ENCODE measurements around the gene TROAP.

Gene TROAP

DNA sequence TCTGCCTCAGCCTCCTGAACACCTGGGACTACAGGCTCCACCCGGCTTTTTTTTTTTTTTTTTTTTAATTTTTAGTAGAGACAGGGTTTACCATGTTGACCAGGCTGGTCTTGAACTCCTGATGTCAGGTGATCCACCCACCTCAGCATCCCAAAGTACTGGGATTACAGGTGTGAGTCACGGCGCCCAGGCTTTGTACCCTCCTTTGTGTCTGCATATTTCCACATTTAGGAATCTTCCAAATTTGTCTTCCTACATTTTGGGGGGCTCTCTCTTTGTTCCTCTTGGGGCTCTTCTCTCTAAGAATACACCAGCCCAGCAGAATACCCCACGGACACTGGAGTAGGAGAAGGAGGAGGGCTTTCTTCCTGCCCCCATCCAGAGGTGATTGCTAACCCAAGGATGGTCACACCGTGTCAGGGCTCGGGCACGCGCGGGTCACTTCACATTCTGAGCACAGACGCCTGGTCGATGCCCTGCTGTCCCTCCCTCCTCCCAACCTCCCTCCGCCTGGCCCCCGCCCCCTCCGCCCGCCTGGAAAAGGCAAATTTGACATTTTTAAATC, 21.5 kb downstream of the TROAP start:
- no peak for DNase-seq

DNA sequence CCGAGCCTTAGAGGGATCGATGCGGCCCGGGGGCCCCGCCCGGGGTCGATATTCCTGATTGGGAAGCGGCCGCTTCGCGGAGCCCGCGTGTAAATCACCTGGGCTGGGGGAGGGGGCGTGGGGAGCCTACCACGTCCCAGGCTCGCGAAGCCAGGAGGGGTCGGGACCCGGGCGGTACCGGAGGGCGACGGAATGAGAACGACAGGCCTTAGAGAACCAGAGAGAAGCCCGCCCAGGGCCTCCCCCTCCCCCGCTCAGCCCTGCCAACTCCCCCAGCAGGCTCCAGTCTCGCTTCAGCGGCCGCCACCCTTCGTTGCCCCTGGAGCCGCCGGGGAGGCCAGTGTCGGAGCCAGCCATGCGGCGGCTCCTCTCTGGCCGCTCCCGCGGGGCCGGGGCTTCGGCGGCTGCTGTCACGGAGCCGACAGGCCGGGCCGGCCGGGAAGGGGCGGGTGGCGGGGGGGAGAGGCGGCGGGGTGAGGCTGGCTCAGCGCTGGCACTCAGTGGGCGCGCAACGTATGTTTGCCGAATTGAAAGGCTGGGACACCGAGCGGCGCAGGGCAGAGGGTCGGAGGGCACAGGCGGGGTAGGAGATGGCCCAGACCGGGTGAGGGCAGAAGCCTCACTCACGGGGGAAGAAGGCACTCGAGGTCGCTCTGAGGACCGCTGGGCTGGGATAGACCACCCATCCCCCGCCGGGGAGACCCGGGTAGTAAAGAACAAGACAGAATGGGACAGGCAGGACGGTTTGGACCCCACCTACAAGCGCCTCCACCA, 22.2 kb downstream of the TROAP start:
- DNase-seq: no peak

DNA sequence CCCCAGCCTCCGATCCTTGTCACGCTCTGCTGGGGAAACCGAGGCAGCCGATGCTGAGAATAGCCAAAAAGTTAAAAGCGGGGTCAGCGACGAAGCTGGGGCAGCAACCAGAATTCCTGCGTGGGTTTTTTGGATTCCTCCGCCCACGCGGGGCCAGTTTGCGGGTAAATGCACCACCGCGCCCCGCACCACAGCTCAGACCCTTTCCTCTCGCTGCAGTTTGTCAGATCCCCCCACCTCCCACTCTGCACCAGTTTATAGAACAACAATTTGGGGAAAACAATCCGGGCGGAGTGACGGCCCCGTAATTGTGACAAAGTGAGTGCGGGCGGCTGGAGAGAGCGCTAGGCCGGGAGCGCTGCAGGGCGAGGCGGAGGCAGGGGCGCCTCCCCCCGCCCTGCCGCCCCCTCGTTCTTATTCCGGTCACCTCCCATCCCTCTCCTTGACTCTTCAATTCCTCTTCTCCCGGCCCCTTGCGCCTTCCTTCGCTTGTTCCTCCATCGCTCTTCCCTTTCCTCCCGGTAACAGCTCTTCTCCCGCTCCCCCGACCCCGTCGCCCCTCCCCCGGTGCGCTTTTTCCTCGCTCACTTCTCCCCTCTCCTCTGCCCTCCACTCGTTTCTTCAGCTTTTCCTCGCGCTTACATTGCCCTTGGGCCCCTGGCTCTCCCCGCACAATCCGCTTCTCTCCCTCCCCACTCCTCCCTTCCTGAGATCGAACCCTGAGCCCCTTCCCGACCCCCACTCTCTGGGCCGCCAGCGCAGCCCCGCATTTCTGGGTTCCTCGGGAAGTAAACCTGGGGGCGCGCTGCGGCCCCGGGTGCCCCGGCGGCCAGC, 23.0 kb downstream of the TROAP start:
- DNase-seq: no peak

DNA sequence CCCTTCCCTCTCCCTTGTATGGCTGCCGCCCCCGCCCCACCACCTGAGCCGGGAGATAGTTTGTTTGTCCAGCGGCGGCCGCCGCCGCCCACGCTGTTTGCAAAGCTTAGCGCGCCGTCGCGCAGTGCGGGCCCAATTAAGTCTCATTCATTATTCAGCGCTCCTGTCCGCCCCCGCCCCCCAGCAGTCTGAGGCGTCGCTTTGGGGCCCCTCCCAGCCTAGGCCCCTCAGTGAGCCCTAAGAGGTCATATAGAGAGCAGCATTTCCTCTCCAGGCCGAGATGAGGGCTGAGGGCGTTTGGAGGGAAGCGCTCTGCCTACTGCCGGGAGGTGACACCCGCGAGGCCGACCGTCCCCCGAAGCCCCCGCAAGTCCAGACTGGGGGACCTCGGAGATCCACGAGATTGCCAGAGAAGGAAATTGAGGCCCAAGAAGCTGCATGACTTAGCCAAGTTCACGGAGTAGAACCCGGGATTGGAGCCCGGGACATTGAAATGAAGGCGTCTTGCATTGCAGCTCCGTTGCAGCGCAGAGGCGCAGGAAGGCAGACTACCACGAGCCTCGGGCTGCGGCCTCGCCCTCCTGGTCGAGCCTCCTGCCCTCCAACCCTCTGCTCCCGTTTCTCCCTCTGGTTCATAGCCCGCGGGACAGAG, 23.7 kb downstream of the TROAP start, which contains the start of gene DNAJC22:
Gene DNAJC22 (plus strand): TSS at position 230 of the 652 bp plus-strand sequence. CDS start 1,985 bp downstream, outside the sequence.
- DNase-seq: peak; percentile 31

DNA sequence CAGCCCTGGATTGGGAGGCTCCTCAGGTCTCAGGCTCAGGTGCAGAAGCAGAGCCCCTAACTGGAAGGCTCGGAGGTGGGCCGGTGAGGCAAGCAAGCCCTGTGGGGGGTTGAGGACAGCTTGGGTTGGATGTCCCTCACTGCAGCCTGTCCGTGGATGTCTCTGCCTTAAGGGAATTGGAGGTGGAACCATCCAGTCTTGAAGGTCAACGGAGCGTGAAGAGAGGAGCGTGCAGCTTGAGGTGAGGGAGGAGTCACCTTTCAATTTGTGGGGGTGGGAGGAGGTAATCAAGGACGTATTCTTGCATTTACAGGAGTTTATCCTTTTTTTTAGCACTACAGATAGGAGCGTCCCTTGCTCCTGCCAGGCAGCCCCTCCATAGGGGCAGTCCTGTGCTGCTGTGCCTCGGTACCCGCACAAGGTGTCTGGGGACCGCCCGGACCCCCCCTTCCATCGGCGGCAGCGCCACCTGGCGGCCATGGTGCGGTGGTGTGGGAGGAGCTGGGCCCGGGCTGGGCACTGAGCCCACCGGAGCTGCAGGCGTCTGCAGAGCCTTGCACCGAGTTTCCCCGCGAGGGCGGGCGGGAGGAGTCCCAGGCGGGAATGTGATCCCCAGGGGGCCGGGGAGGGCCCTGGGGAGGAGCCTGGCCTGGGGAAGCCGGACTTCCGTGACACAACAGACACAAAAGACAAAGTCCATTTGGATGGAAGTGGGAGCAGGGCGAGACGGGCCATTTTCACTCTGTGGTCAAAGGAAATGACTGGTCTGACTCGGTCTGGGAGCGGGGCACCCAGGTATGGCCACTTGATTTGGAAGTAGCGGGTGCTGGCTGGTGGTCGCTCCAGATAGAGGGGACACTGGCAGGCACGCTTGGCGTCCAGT, 24.5 kb downstream of the TROAP start:
- peak; percentile 87 for DNase-seq

DNA sequence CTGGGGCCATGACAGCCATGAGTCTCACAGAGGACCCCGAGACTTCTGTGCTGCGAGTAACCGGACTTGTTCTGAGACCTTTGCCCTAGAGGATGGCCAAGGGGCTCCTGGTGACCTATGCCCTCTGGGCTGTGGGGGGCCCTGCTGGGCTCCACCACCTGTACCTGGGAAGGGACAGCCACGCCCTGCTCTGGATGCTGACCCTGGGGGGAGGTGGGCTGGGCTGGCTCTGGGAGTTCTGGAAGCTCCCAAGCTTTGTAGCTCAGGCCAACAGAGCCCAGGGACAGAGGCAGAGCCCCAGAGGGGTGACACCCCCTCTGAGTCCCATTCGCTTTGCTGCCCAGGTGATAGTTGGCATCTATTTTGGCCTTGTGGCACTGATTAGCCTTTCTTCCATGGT, 25.7 kb downstream of the TROAP start:
- DNase-seq: no peak

DNA sequence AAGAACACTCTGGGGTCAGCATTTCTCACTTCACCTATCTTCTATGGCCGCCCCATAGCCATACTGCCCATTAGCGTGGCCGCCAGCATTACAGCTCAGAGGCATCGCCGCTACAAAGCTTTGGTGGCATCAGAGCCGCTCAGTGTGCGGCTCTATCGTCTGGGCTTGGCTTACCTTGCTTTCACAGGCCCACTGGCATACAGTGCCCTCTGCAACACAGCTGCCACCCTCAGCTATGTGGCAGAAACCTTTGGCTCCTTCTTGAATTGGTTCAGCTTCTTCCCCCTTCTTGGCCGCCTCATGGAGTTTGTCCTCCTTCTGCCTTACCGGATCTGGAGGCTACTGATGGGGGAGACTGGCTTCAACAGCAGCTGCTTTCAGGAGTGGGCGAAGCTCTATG, 26.2 kb downstream of the TROAP start:
- DNase-seq: no peak

DNA sequence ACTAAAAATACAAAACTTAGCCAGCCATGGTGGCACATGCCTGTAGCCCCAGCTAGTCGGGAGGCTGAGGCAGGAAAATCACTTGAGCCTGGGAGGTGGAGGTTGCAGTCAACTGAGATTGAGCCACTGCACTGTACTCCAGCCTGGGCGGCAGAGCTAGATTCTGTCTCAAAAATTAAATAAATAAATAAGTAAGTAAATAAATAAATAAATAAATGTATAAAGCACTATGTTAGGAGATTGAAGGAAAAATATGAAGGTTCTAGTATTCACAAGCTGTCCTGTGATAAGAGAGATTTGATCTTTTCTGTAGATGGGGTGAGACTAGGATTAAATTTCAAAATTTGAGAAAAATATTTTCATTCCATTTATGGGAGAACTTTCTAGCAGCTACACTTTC, 29.3 kb downstream of the TROAP start:
- no peak for DNase-seq

DNA sequence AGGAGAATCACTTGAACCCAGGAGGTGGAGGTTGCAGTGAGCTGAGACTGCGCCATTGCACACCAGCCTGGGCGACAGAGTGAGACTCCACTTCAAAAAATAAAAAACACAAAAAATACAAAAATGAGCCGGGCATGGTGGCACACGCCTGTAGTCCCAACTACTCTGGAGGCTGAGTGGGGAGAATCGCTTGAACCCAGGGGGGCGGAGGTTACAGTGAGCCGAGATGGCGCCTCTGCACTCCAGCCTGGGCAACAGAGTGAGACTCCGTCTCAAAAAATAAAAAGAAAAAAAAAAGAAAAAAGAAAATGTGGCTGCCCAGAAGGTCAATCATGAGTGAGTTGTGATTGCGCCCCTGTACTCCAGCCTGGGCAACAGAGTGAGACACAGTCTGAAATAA, 32.9 kb downstream of the TROAP start:
- DNase-seq: no peak

DNA sequence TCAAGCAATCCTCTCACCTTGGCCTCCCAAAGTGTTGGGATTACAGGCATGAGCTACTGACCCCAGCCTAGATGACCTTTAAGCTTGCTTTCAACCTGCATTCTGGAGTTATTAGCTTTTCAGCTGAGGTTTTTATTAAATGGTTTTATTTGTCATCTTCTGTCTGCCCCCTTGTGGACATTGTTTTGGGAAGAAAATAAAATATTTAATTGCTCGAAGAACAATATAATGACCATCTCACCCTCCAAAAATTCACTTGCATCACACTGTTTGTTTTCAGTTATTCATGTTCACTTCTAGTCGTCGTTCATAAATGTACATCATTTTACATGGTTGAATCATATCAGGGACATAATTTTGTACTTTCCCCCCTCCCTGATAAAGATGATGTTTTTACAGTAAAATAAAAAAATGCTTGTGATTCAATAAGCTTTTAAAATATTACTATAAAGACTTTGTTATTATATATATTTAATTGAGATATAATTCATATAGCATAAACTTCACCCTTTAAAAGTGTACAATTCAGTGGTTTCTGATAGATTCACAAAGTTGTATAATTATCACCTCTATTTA, 34.1 kb downstream of the TROAP start:
- DNase-seq: no peak

DNA sequence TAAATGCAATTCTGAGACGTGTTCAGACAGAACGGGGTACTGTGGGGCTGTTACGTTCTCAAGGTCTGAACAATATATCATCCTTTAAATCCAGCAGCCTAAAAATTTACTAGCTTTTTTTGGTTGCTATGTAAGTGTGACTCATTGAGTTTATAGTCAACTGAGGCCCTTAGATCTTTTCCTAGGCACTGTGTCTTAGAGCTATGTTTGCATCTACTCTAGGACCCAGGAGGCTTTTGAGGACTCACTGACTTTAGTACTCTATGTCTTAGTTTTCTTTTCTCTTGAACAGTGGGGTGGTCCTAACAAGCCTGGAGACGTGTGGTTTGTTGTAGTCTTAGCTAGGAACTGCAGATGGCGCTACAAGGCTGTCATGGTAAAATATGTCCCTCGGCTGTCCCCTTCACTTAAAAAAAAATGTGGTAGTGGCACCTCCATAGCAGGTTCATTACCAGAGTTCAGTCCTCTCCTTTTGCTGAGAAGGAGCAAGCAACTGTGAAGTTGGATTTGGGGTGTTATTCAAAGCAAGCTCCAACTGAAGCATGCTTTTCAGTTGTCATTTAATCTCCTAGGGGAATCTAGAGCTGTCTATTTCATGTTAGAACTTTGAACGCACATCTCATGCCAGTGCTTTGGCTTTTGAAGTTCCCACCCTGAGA, 35.6 kb downstream of the TROAP start:
- DNase-seq: peak; percentile 75

DNA sequence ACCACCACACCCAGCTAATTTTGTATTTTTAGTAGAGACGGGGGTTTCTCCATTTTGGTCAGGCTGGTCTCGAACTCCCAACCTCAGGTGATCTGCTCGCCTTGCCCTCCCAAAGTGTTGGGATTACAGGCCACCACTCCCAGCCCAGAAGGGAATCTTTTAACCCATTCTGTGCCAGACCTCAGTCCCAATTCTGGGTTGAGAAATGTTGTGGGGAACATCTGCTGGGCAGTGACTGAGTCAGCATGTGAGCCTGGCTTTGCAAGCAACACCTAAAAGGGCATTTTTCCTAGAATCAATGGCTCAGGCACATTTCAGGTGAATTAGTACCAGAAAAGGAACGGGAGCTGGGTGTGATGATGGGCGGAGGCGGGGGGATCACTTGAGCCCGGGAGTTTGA, 36.6 kb downstream of the TROAP start:
- DNase-seq: no peak

DNA sequence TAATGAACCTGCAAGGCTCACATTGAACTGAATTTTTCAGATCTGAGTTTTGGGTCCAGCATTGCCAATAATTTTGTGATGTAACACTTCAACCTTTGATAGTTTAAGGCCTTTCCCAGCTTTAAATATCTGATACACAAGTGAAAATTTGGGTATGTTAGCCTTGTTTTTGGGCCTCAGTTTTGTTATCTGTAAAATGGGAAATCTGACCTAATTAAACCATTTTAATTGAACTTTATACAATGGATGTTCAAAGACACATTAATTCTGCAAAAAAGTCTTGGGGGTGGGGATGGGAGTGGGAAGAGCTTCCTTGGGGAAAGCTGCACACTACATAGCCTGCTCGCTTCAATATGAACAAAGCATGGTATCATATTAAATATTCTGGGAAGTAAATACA, 39.0 kb downstream of the TROAP start:
- no peak for DNase-seq

DNA sequence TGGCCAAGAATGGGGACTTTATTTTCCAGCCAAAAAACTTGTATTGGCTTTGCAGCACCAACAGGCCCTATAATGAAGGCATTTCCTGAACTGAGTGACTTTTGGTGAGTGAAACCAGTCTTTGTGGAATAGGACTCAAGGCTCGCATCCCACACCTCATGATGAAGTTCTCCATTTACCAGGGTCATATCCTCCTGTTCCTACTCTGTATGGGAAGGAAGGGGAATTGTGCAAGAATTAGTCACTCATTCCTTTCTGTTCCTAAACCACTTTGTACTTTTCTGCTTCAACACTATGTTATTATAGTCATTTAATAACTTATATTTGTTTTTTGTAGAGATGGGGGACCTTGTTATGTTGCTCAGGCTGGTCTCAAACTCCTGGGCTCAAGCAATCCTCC, 41.9 kb downstream of the TROAP start:
- DNase-seq: no peak

DNA sequence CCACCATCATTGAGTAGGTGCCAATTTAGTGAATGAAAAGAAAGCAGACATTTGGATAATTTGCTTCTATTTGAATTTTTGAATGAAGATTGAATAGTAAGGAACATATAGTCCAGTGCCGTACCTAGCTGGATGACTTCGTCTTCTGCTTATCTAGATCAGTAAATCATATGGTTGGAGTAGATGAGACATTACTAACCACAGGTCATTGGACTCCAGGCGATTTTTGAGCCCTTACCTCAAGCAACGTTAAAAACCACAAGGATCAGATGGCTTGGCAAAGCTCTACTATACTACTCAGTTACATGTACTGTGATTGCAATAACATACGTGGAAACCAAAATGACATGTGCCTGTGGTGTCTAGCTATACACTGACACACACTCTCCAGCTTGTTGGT, 42.5 kb downstream of the TROAP start:
- no peak for DNase-seq

DNA sequence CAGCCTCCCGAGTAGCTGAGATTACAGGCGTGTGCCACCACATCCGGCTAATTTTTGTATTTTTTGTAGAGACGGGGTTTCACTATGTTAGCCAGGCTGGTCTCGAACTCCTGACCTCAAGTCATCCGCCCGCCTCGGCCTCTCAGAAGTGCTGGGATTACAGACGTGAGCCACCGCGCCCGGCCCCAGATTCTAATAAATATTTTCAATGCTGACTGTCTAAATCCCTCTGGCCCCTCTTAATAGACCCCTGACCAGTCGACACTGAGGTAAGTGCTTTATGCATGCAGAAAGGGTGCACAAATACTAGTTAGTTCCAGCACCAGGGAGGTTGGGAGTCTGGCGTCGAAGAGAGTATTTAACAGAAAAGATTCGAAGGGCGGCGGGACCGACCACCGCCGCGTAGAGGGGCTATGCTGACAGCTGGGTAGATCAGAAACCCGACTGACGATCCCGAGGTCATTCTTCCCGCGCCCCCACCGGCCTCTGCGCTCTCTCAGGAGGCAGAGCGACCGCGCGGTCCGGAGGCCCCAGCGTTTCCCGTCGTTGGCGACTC, 43.1 kb downstream of the TROAP start:
- DNase-seq: no peak

DNA sequence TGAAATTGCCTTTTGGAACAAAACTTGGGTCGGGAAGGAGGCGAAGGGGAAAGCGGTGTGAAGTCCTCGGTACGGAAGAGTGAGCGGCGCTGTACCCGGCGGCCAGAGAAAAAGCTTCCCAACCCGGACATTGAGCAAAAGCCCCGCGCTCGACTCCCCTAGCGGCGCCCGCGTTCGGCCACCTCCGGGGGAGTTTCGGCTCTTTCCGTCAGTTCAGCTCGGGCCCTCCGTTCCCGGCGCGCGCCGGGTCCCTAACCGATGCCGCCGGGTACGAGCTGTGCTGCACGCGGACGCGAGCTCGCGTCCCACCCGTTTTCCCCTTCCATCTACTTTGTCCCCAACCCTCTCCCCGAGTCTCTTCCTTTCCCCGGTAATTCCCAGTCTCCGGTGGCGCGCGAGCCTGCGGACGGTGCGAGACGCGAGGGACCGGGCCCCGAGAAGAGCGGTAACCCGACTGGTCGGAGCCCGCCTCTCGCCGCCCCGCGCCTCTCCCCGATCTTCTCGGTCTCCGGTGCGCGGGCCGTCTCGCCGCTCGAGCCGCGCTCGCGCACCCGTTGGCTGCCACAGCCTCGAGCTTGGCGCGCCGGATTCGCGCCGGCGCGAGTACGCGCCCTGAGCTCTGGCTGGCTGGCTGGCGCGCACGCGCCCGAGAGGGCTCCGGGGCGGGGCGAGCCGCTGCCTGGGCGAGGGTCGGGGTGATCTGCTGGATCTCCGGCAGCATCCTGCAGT, 43.8 kb downstream of the TROAP start:
- DNase-seq: peak; percentile 98

DNA sequence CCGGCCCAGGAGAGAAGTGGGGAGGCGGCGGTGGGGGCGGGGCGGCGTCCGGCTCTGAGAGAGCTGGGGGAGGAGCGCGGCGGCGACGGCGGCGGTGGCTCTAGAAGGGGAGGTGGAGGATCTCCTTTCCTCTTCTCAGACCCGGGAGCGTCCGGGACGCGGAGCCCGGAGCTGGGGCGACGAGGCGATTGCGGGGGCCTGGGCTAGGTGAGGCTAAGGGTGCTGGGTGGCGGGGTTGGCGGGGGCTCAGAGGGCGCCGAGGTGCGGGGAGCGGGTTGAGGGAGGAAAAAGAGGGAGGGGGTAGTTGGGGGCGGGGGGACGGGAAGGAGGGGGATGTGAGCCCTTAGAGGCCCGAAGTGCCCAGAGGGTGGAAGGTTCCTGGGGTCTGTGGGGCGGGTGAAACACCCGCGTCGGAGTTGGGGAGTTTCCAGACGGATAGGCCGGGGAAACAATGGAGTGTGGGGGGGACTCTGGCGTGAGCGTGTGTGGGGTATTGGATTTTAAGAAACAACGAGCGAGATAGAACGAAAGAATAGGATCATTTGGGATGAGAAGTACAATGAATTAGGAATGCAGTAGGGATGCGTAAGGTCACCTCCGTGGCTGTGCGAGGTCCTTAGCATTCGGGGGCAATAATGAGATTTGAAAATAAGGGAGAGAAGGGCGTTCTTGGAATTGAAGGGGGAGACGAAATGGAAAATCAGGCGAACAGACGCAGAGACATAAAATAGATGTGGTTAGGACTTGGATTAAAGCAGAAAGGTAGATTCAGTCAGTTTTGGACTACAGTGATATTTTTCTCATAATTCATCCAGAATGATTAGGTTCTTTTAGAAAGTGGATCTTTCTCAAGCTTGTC, 44.6 kb downstream of the TROAP start, which contains the start of gene SPATS2:
Gene SPATS2 (plus strand): TSS at position 82 of the 859 bp plus-strand sequence. CDS start 93,551 bp downstream, outside the sequence.
- peak; percentile 32 for DNase-seq

DNA sequence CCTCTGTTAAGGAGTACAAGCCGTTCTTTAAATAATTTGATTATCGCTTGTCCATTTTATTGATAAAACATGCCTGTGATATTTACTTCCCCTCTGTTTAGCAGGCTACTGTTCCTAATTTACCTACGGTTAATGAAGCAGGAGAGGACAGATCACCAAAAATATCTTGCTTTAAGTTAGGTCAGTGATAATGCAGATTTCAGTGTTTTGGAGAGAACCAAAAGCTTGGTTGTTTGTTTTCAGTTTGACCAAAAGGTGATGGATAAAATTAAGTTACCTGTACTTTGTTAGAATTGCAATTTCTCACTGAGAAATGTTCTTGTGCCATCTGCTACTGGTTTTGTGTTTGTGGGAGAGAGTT, 45.2 kb downstream of the TROAP start:
- no peak for DNase-seq
